GF-D8 (cell line): ENCODE measurements around the gene LNPEP.

Experiments used
- DNase-seq: peaks from one replicate; lab custom pipeline; 2025; lab: John Stamatoyannopoulos, UW

Gene LNPEP

DNA sequence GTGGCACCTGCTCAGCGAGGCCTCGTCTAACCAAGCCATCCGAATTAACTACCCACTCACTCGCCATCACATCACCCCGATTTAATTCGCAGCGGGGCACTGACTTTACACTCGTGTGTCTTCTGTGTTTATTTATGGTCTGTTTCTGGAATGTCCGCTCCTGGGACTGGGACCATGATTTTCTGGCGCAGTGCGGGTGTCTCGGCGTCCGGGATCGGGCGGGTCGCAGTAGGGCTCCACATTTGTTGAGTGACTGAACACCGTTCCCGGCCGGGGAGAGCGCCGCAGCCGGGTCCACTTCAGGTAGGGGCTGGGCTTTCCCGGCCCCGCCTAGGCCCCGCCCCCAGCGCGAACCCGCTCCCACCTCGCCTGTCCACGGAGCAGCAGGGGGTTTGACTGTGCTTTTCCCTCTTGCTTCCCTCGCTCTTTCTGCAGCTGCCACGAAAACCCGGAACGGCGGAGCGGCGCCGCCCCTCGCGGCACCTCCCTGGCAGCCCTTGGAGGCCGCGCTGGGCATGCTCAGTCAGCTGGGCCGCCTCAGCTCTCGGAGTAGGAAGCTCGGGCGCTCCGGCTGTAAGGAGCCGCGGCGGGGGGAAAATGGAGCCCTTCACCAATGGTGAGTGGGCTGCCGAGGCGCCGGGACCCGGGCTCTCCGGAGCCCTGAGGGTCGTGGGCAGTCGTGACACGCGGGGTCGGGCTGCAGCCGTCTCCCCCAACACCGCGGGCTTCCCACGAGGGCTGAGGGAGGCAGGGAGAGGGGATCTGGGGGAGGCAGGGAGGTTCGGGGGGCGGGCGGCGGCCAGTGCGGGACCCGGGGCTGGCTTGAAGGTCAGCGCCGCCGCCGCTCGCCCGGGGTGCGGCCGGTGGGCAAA, at the start of gene LNPEP:
LNPEP (plus strand) TSS at position 522 of the 872 bp plus-strand sequence; CDS start at position 598, 76 bp downstream.
- peak; percentile 74 for DNase-seq

DNA sequence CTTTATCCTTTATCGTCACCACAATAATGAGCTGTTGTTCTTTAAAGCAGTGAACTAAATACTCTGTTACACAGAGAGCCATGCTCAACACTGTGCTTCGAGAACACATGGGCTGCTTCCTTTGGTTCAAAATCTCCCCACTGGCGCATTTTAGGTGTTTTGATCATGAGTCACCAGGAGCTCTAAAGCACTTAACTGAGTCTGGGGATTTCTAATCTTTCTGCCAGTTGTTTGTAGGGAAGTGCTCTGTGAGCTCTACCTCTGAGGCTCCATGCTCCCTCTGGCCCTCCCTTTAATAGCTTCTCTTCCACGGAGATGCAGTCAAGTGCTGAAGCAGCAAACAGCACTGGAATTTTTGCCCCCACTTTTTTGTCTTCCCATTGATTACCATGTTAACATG, 42.5 kb upstream of the LNPEP start:
- DNase-seq, result no peak

DNA sequence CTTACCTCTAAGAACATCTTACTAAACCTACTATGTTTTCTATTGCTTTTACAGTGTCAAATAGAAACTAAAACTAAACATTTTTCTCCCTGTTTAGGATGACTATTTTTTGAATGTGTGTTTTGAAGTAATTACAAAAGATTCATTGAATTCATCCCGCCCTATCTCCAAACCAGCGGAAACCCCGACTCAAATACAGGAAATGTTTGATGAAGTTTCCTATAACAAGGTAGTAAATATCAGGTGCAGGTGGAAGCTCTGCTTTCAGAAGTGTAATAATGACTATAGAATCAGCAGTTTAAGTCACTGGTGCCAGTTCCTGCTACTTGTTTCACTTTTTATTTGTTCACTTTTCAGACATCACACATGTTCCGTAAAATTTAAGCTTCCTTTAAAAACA, 39.6 kb upstream of the LNPEP start:
- no peak for DNase-seq

DNA sequence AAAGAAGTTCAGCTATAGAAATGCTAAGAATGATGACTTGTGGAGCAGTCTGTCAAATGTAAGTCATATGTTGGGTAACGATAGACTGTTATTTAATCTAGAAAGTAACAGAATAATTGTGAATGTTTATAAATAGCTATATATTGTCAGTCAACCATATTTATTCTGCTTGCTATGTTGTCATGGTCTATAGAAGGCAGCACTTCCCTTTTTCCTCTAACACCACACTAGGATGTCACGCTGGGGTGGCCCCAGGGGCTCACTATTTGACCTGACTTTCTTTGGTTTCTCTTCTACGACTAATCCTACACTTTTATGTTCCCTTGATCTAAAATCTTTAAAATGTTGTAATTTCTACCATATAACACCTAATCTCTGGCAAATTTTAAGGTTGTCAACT, 39.1 kb upstream of the LNPEP start:
- no peak for DNase-seq

DNA sequence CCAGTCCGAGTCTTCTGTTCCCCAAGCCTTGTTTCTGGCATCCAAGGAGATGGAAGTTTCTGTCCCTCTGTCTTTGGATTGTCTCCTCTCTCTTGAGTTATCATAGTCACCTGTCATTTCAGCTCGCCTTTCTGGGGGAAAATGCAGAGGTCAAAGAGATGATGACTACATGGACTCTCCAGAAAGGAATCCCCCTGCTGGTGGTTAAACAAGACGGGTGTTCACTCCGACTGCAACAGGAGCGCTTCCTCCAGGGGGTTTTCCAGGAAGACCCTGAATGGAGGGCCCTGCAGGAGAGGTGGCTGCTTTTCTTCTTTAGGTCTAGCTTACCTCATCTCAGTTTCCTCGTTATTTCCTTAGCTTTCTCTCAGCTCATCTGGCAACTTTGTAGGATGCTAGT, 34.5 kb upstream of the LNPEP start:
- no peak for DNase-seq

DNA sequence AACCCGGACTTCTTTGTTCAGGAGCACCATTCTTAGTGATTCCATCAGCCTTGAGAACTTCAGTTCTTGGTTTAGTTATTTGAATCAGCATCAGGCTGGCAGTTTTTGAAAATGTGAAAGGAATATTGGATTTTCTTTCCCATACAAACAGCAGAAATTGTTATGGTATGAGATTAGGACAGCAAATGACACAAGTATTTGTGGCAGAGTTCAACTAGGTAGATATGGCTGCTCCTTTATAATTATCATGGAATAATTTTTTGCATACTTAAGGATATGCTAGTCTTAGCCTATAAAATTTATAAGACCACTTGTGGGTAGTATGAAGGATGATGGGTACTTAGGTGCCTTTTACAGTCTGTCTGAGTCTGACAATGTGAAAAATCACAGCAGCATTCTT, 34.0 kb upstream of the LNPEP start:
- no peak for DNase-seq

DNA sequence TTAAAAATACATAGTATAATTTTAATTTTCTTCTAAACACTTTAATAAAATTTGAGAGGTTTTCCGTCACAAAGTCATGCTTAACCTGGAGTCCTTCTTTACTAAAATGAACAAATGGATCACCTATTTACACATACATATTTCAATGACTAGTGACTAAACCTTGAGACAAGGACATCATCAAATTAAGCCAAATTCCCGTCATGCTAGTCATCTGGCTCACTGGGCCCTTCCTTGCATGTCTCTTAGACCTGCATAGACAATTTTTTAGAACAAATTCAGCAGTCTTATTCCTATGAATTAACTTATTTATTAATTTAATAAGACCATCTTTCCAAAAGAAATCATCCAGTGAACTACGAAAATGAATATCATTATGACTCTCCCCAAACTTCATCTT, 33.0 kb upstream of the LNPEP start:
- no peak for DNase-seq

DNA sequence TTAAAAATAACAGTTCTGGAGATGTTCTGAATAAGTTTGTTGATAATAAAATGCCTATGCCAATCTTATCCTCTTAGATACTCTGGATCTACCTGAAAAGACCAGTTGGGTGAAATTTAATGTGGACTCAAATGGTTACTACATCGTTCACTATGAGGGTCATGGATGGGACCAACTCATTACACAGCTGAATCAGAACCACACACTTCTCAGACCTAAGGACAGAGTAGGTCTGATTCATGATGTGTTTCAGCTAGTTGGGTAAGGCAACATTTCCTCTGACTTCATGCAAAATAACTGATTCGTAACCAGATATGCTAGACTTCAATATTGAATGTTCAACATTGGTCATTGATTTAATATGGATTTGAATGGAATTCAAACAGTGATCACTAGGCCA, 32.6 kb upstream of the LNPEP start:
- no peak for DNase-seq

DNA sequence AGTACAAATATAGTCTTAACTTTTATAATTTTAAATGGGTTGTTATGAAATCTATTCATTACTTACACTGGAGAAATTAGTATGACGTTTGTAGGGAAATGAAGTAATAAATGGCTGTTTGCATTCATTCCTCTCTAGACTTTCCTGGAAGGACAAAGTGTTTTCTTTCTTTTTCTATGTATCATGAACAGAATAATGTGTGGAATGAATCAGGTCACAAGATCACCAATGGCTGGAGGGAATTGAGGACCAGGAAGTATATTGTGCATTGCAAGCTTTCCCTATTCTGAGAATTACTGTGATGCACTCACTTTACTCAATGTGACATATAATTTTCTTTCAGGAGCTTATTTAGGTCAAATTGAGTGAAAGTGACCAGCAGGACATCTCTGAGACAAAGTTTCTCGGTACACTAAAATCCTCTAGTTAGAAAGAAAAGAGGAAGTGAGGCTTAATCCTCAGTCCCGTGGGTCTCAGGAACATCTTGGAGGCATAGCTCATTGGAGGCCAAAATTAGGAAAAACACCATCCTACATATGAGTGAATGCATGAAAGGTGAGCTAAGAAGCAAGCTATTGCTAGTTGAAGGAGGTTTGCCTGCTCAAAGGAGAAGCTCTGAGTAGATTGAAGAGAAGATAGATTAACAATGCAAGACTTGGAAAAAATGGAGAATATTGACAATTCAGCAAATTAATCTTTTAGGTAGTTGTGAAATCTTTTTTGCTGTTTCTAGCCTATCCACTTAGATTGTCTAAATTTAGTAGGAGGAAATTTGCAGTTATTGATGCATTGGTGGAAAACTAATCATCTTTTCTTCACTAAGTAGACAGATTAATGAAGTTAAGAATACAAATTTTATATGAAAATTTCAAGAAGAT, 31.6 kb upstream of the LNPEP start:
- no peak for DNase-seq

DNA sequence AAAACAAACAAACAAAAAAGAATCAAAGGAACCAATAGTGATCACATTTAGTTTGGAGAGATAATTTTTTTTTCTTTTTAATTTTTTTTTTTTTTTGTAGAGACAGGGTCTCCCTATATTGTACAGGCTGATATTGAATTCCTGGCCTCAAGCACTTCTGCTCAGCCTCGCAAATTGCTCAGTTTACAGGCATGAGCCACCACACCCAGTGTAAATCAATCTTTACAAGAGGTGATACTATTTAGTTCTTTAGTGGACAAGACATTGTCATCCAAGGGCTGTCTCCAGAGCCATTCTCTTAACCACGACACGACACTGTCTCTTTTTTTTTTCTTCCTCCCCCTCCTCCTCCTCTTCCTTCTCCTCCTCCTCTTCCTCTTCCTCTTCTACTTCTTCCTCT, 30.0 kb upstream of the LNPEP start:
- no peak for DNase-seq

DNA sequence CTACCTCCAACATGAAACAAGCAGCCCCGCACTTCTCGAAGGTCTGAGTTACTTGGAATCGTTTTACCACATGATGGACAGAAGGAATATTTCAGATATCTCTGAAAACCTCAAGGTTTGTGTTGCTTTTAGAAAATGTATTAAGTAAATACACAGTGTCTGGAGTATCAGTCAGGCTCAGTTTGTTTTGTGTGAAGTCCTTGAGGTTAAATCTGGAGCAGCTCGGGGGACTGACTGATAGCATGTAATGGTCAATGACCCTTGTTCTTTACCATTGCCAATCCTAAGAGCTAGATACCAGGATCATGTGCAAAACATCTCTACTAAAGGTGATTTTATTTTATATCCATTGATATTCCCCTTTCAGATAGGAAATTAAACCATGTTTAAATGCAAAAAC, 26.9 kb upstream of the LNPEP start:
- no peak for DNase-seq

DNA sequence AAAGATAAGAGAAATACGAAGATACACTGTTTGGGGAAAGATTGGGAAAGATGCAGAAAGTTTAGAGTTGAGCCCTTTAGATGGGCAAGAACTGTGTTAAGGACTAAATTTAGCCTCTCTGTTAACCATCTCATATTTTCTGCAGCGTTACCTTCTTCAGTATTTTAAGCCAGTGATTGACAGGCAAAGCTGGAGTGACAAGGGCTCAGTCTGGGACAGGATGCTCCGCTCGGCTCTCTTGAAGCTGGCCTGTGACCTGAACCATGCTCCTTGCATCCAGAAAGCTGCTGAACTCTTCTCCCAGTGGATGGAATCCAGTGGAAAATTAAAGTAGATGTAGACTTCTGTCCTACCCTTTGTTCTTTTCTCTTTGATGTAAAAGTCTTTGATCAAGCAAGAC, 26.4 kb upstream of the LNPEP start:
- DNase-seq, result no peak

DNA sequence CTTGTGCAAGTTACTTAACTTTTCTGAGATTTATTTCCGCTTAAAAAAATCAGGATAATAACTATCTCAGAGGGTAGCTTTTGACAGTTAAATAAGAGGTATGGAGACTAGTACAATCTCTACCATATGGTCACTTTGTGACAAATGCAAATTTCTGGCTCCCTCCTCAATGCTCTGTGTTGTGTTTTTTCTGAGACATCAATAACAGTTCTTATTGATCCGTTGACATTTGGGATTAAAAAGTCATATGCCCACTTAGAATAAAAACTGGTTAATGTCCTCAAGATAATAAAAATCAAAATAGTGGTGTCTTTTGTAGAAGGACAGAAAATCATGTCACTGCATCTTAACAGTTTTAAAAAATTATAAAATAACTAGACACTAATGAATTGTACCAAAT, 24.7 kb upstream of the LNPEP start:
- no peak for DNase-seq

DNA sequence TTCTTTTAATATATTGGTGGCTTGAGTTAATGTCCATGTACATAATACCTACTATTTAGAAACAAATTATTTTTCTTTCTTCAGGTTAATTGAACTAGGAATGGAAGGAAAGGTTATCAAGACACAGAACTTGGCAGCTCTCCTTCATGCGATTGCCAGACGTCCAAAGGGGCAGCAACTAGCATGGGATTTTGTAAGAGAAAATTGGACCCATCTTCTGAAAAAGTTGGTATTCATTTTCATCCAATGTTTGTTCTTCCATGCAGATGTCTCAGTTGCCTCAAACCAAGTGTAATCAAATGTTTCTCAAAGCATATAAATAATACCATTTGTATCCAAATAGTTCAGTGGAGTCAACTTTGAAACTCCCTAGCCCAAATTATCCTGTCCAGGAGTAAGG, 22.6 kb upstream of the LNPEP start:
- DNase-seq, result no peak

DNA sequence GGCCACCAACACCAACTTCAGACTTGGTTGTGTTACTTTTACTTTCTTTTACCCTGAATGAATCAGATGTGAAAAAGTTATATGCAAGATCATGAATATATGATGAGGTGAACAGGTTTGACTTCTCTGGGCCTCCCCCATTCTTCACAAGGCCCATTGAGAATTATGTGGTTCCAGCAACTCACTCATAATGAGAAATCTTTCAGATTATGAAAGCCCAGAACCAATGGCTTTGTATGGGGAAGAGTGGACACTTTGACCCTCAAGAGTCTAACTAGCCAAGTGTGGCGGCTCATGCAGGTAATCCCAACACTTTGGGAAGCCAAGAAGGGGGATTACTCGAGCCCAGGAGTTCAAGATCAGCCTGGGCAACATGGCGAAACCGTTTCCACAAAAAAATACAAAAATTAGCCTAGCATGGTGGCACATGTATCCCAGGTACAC, 16.1 kb upstream of the LNPEP start:
- DNase-seq, result no peak

DNA sequence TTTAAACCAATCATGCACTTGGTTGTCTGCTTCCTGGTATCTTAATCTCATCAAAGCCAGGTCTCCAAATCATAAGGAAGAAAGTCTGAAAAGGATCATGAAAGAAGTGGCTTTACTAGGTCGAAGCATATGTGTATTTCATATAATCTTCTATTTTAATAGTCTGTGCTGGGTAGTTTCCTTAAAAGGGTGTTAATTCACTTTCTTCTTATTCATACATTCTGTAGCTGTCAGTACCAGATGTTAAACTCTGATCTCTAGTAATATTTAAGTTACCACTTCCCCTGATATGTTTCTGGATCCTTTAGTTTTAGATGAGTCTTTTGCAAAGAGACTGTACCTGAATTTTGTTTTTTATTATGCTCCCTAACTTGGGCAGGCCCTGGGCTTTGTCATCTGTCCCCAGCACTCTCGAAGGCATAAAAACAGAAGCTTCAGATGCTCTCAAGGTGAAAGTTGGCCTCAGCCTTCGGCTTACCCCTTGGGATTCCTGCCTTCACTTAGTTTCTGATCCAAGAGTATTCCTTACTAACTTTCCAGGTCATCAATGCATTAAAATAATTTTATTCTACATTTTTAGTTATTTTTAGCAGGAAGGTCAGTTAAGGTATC, 15.0 kb upstream of the LNPEP start:
- no peak for DNase-seq

DNA sequence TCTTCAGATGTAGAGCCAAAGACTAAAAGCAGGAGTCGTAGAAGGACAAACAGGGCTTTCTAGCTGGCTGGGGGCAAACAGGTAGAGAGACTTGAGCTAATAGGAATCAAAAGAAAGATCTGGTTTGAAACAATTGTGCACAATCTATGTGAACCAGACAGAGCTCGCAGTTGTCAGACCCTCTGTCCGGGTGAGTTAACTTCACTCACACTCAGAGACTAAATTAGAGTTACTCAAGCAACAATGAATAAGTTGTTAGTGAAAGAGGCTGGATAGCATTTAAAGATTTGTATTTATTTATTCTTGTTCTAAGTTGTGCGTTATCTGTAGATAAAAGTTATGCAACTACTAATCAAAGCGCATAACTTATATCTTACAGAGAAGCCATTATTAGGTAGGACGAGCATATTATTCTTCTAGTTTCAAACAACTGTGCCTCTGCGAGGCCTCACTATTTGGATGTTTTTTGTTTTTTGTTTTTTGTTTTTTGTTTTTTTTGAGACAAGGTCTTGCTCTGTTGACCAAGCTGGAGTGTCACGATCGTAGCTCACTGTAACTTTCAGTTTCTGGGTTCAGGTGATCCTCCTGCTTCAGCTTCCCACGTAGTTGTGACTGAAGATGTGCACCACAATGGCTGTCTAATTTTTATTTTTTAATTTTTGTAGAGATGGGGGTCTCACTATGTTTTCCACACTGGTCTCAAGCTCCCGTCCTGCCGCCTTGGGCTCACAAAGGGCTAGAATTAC, 13.2 kb upstream of the LNPEP start:
- DNase-seq, result no peak

DNA sequence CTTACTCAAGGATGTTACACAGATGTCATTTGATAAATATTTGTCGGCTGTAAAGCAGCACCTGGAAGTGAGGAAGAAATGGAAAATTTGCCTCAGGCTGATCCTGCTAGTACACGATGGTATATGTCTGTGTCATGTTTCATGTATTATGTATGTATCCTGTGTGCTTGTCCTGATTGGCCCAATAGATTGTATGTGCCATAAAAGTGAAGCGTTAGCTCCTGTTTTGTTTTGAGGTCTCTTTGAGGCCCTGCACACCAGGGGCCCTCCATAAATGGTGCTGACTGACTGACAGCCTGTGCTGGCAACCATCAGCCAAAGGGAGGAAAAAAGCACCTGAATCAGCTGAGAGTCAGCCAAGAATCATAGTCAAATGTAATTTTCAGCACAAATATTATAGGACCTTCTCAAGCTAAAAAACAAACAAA, 11.8 kb upstream of the LNPEP start:
- no peak for DNase-seq

DNA sequence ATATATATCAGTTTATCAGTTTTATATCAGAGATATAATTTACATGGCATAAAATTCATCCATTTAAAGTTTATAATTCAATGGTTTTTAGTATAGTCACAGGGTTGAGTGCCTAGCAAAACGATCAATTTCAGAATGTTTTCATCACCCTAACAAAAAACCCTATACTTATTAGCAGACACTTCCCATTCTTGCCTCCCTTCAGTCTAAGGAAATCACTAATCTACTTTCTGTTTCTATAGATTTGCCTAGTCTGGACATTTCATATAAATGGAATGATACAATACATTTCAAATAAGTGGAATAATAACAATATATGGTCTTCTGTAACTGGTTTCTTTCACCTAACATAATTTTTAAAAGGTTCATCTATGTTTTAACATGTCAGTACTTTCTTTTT, 9.6 kb upstream of the LNPEP start:
- no peak for DNase-seq

DNA sequence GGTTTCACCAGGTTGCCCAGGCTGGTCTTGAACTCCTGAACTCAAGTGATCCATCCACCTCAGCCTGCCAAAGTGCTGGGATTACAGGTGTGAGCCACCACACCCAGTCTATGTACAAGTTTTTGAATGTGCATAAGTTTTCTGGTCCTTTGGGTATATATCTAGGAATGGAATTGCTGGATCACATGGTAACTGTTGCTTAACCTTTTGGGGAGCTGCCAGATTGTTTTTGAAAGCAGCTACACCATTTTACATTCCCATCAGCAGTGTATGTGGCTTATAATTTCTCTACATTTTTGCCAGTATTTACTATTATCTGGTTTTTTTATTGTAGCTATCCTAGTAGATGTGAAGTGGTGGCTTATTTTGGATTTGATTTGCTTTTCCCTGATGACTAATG, 8.9 kb upstream of the LNPEP start:
- no peak for DNase-seq

DNA sequence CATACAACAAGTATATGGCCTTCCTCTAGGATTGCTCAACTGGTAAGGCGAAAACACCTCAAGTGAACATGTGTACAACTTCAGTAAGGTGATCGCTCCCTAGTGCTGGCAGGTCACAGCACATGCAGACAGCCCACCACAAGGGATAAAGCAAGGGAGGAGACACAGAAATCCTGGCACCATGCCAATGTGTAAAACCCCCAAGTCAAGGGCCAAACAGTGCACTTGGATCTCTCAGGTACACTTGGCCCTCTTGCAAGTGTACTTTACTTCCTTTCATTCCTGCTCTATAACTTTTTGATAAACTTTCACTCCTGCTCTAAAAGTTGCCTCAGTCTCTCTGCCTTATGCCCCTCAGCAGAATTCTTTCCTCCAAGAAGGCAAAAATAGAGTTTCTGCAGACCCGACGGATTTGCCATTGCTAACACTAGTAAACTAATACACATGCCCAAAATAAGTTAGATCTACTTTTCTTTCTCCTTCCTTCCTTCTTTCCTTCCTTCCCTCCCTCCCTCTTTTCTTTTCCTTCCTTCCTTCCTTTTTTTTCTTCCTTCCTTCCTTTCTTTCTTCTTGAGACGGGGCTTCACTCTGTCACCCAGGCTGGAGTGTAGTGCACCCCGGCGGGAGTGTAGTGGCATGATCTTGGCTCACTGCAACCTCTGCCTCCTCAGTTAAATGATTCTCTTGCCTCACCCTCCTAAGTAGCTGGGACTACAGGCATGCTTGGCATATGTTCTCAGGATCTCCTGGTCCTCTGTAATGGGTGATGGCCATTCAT, 6.8 kb upstream of the LNPEP start:
- DNase-seq, result no peak
